HG03103 (cell line): ENCODE measurements around the gene GATA3.

ENCODE experiments used
- ATAC-seq: cut with Tn5 transposase; IDR thresholded peaks from one replicate; pipeline ENCODE4 v1.9.1; 2021; ENCODE audit warnings: low read depth; ENCODE audit not compliant: unreplicated experiment

GATA3 gene

DNA sequence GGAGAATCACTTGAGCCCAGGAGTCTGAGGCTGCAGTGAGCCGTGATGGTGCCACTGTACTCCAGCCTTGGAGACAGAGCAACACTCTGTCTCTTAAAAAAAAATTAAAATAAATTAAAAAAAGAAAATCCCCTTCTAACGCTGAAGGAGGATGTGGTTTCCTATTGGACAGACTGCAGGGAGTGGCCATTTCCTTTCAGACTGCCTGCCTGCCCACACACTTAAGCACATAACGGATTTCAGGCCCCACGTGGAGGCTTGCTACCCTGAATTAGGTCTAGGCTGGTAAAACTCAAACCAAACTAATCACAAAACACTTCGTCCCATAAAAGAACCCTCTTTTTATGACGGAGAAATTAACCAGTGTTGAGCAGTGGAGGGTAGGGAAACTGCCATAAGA lies 34.0 kb downstream of the GATA3 start:
- ATAC-seq = peak; percentile 69

DNA sequence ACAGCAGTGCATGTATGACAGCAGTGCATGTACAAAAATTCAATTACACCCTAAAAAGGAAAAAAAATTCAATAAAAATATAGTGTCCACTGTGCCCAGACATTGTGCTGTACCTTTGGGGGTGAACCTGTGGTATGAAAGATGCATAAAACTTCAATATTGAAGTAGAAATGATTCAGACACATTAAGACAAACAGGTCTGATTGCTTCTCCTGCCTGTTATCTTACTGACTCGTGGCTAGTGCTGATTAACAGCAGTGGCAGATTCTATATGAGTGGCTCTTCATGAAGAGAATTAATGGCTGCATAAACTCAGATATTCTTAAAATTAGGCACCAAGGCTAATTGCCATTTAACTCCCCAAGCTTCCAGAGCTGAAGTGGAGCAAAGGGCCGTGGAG lies 37.9 kb downstream of the GATA3 start:
- ATAC-seq = no peak

DNA sequence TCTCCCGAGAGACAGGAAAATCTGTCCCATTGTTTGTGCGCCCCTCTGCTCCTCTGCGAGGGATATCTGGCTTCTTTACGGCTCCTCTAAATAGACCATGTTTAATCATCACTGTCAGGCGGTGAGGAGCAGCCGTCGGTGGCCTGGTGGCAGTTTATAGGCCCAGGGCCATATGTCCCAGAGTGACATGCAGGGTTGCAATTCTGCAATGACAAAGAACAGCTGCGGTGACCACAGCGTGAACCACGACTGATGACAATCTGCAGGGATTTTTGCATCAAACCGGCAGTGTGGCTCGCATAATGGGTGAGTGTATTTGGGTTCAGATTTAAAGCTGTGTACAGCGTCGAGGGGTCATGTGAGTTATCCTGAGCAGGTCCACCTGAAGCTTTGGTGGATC lies 41.5 kb downstream of the GATA3 start:
- no peak for ATAC-seq

- ATAC-seq = no peak
Measured at GRCh38 chr10:8096931-8097330, 42.4 kb downstream of the GATA3 start.

GRCh38 chr10:8100366-8100765 lies 45.9 kb downstream of the GATA3 start:
- ATAC-seq = no peak

DNA sequence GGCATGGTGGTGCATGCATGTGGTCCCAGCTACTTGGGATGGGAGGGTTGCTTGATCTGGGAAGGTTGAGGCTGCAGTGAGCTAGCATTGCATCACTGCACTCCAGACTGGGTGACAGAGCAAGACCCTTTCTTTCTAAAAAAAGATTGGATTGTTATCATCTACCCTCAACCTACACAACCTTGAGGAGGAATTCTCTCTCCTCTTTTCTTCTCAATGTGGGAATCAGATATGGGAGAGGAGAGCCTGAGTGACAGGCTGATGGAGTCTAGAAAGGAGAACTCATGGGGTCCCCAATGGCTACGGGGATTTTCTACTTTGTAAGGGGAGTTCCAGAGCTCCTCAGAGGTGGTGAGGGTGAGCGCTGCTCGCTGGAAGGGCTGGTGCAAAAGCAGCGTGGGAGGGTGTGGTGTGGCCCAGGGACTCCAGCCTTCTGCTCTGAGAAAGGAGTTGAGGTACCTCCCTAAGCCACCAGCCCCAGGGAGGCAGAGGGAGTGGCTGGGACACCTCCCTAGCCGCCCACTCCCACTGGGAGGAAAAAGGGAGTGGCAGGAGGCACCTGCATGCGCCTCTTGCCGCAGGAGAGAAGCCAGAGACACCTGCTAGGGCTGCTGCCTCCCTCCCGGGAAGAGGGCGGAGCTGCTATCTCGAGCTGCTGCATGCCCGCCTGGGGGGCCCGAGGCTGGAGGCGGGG lies 48.4 kb downstream of the GATA3 start:
- ATAC-seq = peak; percentile 65

- ATAC-seq = no peak
Measured at GRCh38 chr10:8103543-8103942, 49.1 kb downstream of the GATA3 start.

DNA sequence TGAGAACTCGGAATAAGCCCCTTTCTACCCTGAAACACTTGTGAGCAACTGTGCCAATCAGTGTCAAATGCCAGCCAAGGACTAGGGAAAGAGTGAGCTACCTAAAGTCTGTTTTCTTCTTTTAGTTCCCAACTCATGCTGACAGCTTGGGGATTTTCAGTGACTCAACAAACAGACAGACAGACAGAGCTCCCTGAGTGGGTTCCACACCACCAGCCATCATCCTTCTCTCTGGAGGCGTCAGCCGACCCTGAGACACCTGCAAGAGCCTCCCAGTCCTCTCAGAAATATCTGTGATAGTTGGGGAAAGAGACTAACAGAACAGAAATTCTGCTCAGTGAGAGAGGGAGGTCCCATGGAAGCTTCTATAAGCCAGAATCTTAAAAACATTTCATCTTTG lies 49.5 kb downstream of the GATA3 start:
- no peak for ATAC-seq

DNA sequence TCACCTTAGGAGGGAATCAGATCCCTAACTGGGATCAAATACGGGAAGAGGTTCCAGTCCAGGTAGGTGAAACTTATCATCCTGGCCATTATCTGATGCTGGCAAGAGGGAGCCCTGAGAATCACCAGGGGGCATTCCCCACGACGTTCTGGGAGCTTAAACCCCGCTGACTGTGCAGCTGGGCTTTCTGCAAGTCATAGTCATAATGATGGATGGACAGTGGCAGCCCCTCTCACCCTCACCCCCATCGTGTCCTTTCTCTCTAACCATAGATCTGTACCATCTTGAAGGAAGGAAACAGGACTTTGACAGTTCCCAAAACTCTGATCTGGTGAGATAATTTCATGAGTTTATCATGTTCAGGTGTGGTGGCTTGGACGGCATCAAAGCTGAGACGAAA lies 50.2 kb downstream of the GATA3 start:
- ATAC-seq = no peak

DNA sequence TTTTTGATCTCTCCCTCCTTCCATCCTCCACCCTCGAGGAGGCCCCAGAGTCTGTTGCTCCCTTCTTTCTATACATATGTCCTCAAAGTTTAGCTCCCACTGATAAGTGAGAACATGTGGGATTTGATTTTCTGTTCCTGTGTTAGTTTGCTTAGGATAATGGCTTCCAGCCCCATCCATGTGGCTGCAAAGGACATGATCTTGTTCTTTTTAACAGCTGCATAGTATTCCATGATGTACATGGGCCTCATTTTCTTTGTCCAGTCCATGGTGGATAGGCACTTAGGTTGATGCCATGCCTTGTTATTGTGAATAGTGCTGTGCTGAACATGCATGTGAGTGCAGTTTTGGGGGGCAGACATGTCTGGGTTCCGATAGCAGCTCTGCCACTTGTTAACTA lies 51.4 kb downstream of the GATA3 start:
- ATAC-seq = no peak

DNA sequence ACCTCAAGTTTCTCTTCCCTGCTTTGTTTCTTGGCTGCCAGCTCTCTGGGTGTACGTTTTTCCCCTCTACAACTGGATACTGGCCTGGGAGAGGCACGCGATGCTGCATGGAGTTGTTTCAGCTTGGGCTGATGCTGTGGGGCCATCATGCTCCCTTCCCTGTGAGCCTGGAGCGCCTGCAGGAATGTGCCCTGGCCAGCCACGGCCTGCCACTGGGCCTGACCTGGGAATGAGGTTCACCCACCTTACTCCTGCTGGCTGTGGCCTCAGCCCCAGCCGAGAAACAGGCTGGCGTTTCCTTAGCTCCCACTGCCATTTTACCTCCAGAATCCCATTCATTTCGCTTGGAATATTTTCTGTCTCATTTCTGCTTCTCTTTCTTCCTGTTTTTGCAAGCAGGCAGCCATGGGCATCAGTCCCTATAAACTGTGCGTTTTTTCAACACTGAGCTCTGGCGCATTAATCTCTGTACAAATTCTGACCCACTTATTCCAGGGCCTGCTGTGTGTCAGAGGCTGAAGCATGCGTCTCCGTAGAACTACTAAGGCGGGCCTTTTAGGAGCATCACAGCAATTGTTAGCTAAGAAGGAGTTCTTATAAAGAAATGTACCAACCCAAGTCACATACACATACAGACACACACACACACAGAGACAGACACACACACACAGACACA lies 57.9 kb downstream of the GATA3 start:
- ATAC-seq = no peak

- ATAC-seq = no peak
Measured at GRCh38 chr10:8112942-8113442, 58.5 kb downstream of the GATA3 start.

DNA sequence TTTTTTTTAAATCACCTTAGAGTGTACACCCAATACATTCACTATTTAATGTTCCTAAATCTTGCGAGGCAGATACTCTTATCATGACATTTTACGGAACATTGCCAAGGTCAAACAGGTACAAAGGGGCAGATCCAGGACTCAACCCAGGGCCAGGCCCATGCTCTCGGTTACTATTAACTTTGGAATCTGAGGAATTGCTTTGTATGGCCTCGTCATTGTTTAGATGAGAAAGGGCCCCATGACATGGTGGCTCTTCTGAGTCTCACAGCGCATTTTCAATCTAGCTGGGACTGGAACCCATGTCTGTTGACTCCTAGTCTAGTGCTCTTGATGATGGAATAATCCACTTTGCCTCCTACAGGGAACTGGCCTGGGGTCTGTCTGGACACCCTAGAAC lies 59.1 kb downstream of the GATA3 start:
- no peak for ATAC-seq

DNA sequence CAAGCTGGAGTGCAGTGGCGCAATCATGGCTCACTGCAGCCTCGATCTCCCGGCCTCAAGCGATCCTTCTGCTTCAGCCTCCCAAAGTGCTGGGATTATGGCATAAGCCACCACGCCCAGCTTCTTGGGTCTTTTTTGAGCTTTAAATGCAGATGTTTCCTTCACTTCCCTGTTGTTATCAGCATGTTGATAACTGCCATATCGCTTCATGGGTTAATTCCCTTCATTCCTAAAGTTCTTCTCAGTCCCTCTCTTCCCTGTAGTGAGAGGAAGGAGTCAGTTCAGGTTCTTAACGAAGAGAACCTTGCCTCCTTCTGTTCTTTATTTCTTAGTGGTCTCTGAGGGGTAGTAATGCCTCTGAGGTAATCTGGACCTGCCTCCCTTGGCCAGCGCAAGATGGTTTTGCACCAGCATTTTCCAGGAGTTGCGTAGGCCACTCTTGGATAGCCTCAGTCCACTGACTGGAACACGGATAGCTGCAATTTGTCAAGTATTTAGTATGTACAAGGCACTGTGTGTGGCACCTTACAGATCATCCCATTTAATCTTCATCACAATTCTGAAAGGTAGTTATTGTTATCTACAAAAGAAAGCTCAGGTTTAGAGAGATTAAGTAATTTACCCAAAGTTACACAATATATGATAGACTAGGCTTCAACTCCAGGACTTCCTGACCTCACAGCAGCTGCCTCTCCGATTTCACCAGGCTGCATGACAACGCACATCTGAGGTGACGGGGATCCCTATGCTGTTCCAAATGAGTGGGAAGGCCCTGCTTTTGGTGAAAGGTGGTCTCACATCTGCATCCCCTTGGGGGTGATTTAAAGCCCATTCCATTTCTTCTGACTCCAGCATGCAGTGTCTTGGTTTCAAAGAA lies 60.5 kb downstream of the GATA3 start:
- ATAC-seq = no peak

DNA sequence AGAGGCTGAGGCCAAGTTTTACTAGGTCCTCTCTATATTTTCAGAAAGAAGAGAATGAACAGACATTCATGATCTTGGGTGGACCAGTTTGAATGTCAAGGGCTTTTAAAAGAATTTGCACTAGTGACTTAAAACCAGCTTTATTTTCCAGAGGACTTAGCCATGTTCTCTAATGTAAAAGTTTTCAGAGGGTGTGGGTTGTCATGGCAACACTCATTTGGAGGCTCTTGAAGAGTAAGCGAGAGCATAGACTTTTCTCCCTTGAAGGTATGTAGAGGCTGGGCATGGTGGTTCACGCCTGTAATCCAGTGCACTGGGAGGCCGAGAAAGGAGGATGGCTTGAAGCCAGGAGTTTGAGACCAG lies 61.1 kb downstream of the GATA3 start:
- ATAC-seq = no peak

DNA sequence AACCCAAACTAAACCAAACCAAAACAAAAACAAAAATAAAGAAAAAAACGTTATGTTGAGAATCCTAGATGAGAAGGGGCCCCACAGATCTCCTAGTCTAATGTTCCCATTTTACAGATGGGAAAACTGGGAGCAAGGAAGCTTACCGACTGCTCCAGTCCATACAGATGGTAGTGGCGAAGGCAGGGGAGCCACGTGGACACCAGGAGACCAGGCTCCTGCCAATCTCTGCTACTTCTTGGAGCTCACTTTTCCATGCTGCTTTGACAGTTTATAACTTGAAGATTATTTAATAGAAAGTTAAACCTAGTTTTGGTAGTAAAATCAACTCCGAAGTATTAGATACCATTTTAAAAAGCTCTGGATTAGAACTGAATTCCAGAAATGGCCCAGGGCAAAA lies 62.0 kb downstream of the GATA3 start:
- no peak for ATAC-seq

- ATAC-seq = no peak
Measured at GRCh38 chr10:8116926-8117493, 62.5 kb downstream of the GATA3 start.

DNA sequence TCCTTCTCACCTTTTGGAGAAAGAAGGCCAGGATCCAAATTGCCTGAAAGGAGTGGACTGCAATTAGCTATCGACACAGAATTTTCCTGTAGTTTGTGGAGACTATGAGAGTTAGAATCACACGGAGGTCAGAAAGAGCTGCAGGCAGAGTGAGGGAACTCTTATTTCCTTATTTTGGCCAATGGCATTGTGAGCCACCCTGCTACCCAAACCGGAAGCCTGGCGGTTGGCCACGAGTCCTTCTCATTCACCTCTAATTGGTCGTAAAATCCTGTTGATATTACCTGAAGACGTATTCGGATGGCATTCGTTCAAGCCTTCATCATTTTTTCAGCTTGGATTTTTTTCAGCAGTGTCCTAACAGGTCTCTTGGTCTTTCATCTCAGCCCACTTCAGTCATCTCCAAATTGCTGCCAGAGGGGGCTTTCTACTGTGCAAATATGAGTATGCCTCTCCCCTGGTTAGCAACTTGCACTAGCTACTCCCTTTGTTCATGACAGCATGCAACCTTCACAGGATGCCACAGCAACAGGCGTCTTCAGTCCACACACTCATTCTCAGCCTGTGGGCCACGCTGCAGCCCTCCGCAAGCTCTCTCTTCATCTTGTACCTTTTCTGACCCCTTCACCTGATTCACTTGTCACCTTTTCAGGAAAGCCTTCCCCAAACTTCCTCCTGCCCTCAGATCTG lies 66.9 kb downstream of the GATA3 start:
- no peak for ATAC-seq

DNA sequence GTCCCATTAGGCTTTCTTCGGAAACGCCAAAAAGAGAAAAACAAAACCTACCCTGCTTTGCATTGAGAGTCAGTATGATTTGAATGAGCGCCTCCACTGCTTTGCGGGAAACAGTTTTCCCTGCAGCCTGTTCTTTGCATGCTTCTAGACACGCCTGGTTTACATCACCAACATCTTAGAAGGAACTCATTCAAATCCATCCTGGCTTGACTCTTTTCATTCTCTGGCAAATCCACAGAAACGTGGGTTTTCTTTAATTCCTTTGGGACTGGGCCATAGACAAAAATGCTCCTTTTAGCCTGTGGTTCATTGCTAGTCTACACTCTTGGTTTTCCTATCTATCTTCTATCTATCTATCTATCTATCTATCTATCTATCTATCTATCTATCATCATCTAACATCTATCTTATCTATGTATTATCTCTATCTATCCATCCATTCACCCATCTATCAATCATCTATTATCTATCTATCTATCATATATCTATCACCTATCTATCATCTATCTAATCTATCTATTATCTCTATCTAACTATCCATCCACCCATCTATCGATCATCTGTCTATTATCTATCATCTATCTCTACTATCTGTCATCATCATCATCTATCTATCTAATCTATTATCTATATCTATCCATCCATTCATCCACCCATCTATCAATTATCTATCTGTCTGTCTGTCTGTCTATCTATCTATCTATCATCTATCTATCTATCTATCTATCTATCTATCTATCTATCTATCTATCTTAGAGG lies 68.3 kb downstream of the GATA3 start:
- no peak for ATAC-seq

GRCh38 chr10:8124436-8124835 lies 69.9 kb downstream of the GATA3 start:
- ATAC-seq = no peak
